Thoracic aorta (tissue), 2 donors: ENCODE data around the gene ENPP1. TPM values are rescaled to one million over a fixed set of nuclear protein-coding genes. Genes with fewer than 3 reads are reported as not detected.

Experiments
- ATAC-seq: fragments of 150-250 bp; one replicate; pipeline ENCODE4 v1.8.0; 2017; ENCODE audit warnings: low read depth; ENCODE audit not compliant: insufficient number of reproducible peaks, low FRiP score
- DNase-seq: peaks from one replicate; pipeline ENCODE4 v3.0.0-alpha.2; 2020; ENCODE audit warnings: low spot score
- H3K27ac ChIP-seq, 2 donors: fragments of 200-600 bp; sonication (generic); 1 replicate in 1 of 2; 2 replicates in 1 of 2; pipeline ENCODE4 v1.5.1; 2016; ENCODE audit warnings: mild to moderate bottlenecking in 2 of 2, moderate library complexity in 2 of 2
- H3K27me3 ChIP-seq: fragments of 200-600 bp; sonication (generic); replicated peaks from 2 replicates; pipeline ENCODE4 v1.6.0; 2016; ENCODE audit warnings: mild to moderate bottlenecking; ENCODE audit not compliant: insufficient read depth
- H3K36me3 ChIP-seq: fragments of 200-600 bp; sonication (generic); one replicate; pipeline ENCODE4 v1.5.1; 2016
- H3K4me1 ChIP-seq, 2 donors: fragments of 200-600 bp; sonication (generic); 1 replicate in 1 of 2; 2 replicates in 1 of 2; pipeline versions ENCODE4 v1.5.1 to v1.6.0; 2016; ENCODE audit warnings: low read depth in 2 of 2, mild to moderate bottlenecking in 1 of 2; ENCODE audit not compliant: control insufficient read depth in 1 of 2
- H3K4me3 ChIP-seq: fragments of 200-600 bp; sonication (generic); 2 replicates; pipeline ENCODE4 v1.5.1; 2016; ENCODE audit warnings: mild to moderate bottlenecking
- H3K9me3 ChIP-seq: fragments of 200-600 bp; sonication (generic); 2 replicates; pipeline ENCODE4 v1.5.1; 2016
- total RNA-seq, 2 donors: library from RNA; depleted of rRNA; stranded (reverse); fragments of >200 nt; gene quantifications; one replicate each; pipeline versions ENCODE4 v1.1.0 to v1.2.3, GENCODE V29; 2016
- TF ChIP-seq, protein P1 (sequence below): fragments of 200-600 bp; sonication (generic); IDR thresholded peaks from one replicate; pipeline ENCODE4 v1.5.1; 2019; ENCODE audit warnings: antibody characterized with exemption

Gene ENPP1
- total RNA-seq, 2 donors from 2014 or later, result 27.8 to 40.5 TPM

DNA sequence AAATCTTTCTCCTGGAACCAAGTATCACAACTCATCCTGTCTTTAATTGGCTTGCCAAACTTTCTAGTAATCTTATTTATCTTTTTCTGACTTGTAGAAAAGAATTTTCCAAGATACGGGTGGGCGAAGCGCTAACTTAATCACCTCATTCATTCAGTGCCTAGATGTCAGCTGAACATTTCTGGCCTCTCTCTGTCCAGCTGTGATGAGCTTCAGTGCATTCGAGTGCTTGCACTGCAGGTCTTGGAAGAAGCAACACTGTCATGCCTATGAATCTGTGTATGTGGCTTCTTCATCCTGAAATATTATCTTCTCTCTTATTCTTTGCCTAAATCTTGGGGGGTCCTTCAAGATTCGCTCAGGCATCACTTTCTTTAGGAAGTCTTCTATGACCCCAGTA lies 16.3 kb upstream of the ENPP1 start:
- H3K27ac ChIP-seq, result no peak overlapping the region
- no peak overlapping the region for H3K4me3 ChIP-seq
- no peaks in the 10 kb centered on the region for H3K27me3 ChIP-seq
- ATAC-seq (no peak), DNase-seq (no peak)
- H3K4me1 ChIP-seq, result peaks cover 0 to 10% of the 10 kb centered on the region in 2 donors
- no peaks in the 10 kb centered on the region for H3K36me3 ChIP-seq
- no peaks in the 10 kb centered on the region for H3K9me3 ChIP-seq
- TF ChIP-seq, protein P1, sequence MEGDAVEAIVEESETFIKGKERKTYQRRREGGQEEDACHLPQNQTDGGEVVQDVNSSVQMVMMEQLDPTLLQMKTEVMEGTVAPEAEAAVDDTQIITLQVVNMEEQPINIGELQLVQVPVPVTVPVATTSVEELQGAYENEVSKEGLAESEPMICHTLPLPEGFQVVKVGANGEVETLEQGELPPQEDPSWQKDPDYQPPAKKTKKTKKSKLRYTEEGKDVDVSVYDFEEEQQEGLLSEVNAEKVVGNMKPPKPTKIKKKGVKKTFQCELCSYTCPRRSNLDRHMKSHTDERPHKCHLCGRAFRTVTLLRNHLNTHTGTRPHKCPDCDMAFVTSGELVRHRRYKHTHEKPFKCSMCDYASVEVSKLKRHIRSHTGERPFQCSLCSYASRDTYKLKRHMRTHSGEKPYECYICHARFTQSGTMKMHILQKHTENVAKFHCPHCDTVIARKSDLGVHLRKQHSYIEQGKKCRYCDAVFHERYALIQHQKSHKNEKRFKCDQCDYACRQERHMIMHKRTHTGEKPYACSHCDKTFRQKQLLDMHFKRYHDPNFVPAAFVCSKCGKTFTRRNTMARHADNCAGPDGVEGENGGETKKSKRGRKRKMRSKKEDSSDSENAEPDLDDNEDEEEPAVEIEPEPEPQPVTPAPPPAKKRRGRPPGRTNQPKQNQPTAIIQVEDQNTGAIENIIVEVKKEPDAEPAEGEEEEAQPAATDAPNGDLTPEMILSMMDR, result no peak

DNA sequence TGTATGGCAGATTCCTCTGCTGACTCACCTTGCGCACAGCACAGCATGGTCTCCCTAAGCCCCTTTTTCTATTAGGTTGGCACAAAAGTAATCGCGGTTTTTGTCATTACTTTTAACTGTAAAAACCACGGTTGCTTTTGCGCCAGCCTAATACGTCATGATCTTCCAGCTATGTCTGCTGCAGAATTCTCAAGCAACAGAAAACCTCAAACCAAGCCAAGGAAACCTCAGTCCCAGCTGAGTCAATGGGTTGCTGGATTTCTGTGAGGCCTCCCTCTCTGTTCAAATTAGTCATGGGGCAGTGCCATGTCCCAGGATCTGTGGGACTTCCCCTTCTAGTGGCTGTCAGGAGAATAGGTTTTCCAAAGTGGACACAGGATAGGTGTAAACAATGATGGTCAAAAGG lies 15.7 kb upstream of the ENPP1 start:
- Histone ChIP-seq H3K4me3 (no peak overlapping the region), H3K27me3 (no peaks in the 10 kb centered on the region)
- ATAC-seq, result no peak

DNA sequence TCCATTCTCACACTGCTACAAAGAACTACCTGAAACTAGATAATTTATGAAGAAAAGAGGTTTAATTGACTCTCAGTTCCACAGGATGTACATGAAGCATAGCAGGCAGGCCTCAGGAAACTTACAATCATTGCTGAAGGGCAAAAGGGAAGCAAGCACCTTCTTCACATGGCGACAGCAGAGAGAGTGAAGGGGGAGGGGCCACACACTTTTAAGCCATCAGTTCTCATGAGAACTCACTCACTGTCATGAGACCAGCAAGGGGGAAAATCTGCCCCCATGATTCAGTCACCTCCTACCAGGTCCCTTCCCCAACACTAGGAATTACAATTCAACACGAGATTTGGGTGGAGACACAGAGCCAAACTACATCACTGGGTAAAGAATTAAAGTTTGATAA lies 12.5 kb upstream of the ENPP1 start:
- Histone ChIP-seq H3K27ac (no peak overlapping the region), H3K4me3 (no peak overlapping the region), H3K27me3 (no peaks in the 10 kb centered on the region), H3K36me3 (no peaks in the 10 kb centered on the region), H3K4me1 (no peaks in the 10 kb centered on the region), H3K9me3 (no peaks in the 10 kb centered on the region)
- TF ChIP-seq, protein P1, result no peak
- ATAC-seq (no peak), DNase-seq (no peak)

More for the DNA sequence above, 15.7 kb upstream of the ENPP1 start:
- TF ChIP-seq, protein P1, result no peak
- Histone ChIP-seq H3K4me1 (peaks cover 0 to 10% of the 10 kb centered on the region in 2 donors), H3K36me3 (no peaks in the 10 kb centered on the region), H3K27ac (no peak overlapping the region), H3K9me3 (no peaks in the 10 kb centered on the region)
- DNase-seq, result no peak

DNA sequence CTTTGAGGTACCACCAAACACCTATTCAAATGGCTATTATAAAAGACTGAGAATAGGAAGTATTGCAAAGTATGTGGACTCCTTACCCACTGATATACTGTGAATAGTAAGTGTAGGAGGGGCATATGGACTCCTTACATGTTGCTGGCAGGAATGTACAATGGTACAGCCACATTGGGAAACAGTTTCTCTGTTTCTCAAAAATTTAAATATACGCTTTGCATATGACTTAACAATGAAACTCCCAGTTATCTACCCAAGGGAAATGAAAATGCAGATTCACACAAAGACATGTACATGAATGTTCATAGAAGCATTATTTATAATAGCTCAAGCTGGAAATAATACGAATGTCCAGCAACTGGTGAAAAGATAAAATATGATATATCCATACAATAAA lies 5.5 kb upstream of the ENPP1 start:
- Histone ChIP-seq H3K9me3 (no peaks in the 10 kb centered on the region), H3K27ac (no peak overlapping the region), H3K4me3 (no peak overlapping the region), H3K4me1 (peaks cover 14 to 39% of the 10 kb centered on the region in 2 donors), H3K27me3 (no peaks in the 10 kb centered on the region), H3K36me3 (no peaks in the 10 kb centered on the region)
- DNase-seq (no peak), ATAC-seq (no peak)
- TF ChIP-seq, protein P1, result no peak

DNA sequence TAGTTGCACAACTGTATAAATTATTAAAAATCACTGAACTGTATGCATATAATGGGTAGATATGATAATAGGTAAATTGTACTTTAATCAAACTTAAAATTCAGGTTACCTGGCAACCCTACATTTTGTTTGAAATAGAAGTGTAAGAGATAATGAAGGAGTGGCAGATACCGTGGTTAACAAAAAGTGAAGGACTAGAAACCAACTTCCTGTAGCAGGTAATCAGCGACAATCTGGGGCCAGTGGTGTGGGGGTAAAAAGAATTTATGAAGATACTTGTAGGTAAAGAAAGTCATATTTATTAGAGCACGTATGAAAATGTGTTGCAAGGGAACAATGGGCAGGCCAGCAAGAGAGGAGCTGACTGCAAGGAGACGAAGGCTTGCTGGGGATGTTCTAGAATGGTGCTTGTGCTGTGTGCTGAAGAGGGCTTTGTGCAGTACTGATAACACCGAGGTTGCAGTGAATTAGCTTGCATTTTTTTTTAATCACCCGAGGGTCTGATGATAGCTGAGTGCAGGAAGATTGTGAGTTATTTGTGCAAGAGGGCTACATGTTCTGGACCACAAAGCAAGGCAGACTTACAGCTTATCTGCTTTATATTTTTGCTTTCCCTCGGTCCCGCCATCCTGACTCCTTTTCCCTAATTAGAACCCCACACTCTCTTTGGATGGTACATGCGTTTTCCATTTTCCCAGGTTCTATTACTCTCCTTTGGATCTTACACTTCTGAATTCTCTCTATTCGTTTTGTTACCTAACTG lies 4.6 kb upstream of the ENPP1 start:
- H3K27ac ChIP-seq, result no peak overlapping the region
- TF ChIP-seq, protein P1, result no peak
- peaks cover 14 to 39% of the 10 kb centered on the region in 2 donors for H3K4me1 ChIP-seq
- H3K27me3 ChIP-seq, result no peaks in the 10 kb centered on the region
- ATAC-seq, result no peak
- no peak overlapping the region for H3K4me3 ChIP-seq
- DNase-seq, result no peak
- H3K9me3 ChIP-seq, result no peaks in the 10 kb centered on the region
- no peaks in the 10 kb centered on the region for H3K36me3 ChIP-seq
